OCI-LY1 (cell line): ENCODE data around the gene TLE5.

ENCODE experiments used
- H2AFZ ChIP-seq: fragments of 200-600 bp; sonication (generic), shearing (Covaris generic); 2 replicates; pipeline ENCODE4 v1.6.0; 2014; ENCODE audit warnings: antibody characterized with exemption, mild to moderate bottlenecking, low read length
- H3F3A ChIP-seq: fragments of 200-600 bp; sonication (generic), shearing (Covaris generic); 2 replicates; pipeline ENCODE4 v1.6.0; 2014; ENCODE audit warnings: mild to moderate bottlenecking, antibody characterized with exemption, low read length, moderate library complexity; ENCODE audit not compliant: insufficient read depth
- H3K27ac ChIP-seq: fragments of 200-600 bp; sonication (generic); 2 replicates; pipeline ENCODE4 v1.5.1; 2014; ENCODE audit warnings: low read length, mixed run types, mild to moderate bottlenecking, low read depth; ENCODE audit not compliant: poor library complexity, severe bottlenecking
- H3K27me3 ChIP-seq: fragments of 200-600 bp; sonication (generic); 2 replicates; pipeline ENCODE4 v1.6.0; 2014; ENCODE audit warnings: antibody characterized with exemption, mild to moderate bottlenecking, low read length, moderate library complexity; ENCODE audit not compliant: insufficient read depth
- H3K36me3 ChIP-seq: fragments of 200-600 bp; sonication (generic); 2 replicates; pipeline ENCODE4 v1.6.1; 2014; ENCODE audit warnings: mild to moderate bottlenecking, antibody characterized with exemption, low read length, moderate library complexity, mixed read lengths; ENCODE audit not compliant: insufficient read depth
- H3K4me1 ChIP-seq: fragments of 200-600 bp; sonication (generic); 2 replicates; pipeline ENCODE4 v1.5.1; 2014; ENCODE audit warnings: mild to moderate bottlenecking, low read length, moderate library complexity; ENCODE audit not compliant: insufficient read depth, severe bottlenecking
- H3K4me2 ChIP-seq: fragments of 200-600 bp; sonication (generic), shearing (Covaris generic); 2 replicates; pipeline ENCODE4 v1.6.1; 2014; ENCODE audit warnings: low read length
- H3K4me3 ChIP-seq: fragments of 200-600 bp; sonication (generic); 2 replicates; pipeline ENCODE4 v1.5.1; 2014; ENCODE audit warnings: low read length, low read depth, mild to moderate bottlenecking, mixed read lengths; ENCODE audit not compliant: poor library complexity, severe bottlenecking
- H3K79me2 ChIP-seq: fragments of 200-600 bp; shearing (Covaris generic); 2 replicates; pipeline ENCODE4 v1.6.1; 2016; ENCODE audit warnings: mixed run types, low read length, mixed read lengths; ENCODE audit not compliant: insufficient read depth
- H3K9ac ChIP-seq: fragments of 200-600 bp; sonication (generic), shearing (Covaris generic); 2 replicates; pipeline ENCODE4 v1.6.1; 2014; ENCODE audit warnings: mild to moderate bottlenecking, low read length, mixed read lengths
- H3K9me2 ChIP-seq: fragments of 200-600 bp; sonication (generic), shearing (Covaris generic); 2 replicates; pipeline ENCODE4 v1.6.1; 2014; ENCODE audit warnings: low read depth, mild to moderate bottlenecking, low read length, mixed read lengths
- H3K9me3 ChIP-seq: fragments of 200-600 bp; shearing (Covaris generic); 2 replicates; pipeline ENCODE4 v1.6.1; 2014; ENCODE audit warnings: low read length, mixed read lengths
- H4K20me1 ChIP-seq: fragments of 200-600 bp; sonication (generic), shearing (Covaris generic); 2 replicates; pipeline ENCODE4 v1.6.0; 2016; ENCODE audit warnings: mild to moderate bottlenecking, low read length; ENCODE audit not compliant: insufficient read depth
- EZH2 ChIP-seq: fragments of 200-600 bp; sonication (generic), shearing (Covaris generic); IDR thresholded peaks from 2 replicates; pipeline ENCODE4 v1.8.0; 2017; ENCODE audit warnings: borderline replicate concordance, mixed run types, mild to moderate bottlenecking, antibody characterized with exemption, low read length, moderate library complexity, mixed read lengths
- TF ChIP-seq, protein P1 (sequence below): fragments of 200-600 bp; sonication (generic), shearing (Covaris generic); IDR thresholded peaks from 2 replicates; pipeline ENCODE4 v1.5.1; 2017; ENCODE audit warnings: mild to moderate bottlenecking, antibody characterized with exemption, low read length, moderate library complexity, mixed read lengths

Gene TLE5

DNA sequence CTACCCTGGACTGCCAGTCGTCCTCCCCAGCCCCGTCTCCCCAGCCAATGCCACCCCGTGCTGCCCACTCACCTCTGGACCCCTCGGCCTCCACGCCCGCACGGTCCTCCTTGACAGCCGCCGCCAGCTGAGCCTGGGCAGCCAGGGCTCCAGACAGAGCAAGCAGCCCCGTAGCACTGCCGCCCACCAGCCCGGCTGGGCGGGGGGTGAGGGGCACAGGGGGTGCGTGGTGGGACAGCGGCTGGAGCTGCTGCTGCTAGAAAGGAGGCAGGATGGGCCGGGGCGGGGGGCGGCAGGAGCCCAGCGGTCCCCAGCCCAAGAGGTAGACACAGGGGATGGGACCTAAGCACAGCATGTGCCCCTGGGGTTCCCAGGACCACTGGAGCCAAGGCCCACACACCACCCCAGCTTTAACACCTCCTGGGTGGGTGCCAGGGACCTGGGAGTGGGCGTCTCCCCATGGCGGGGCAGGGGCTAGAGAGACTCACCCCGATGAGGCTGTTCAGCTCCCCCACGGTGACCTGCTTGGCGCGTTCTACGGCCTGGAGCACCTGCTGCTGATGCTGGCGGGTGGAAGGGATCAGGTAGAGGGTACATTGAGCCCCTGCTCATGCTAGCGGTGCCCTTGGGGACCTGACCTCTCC is 43.0 kb downstream of the TLE5 start:
- no peaks in the 10 kb centered on the region for H3K4me1 ChIP-seq
- H3F3A ChIP-seq = no peaks in the 10 kb centered on the region
- no peak for TF ChIP-seq EZH2
- TF ChIP-seq, protein P1, sequence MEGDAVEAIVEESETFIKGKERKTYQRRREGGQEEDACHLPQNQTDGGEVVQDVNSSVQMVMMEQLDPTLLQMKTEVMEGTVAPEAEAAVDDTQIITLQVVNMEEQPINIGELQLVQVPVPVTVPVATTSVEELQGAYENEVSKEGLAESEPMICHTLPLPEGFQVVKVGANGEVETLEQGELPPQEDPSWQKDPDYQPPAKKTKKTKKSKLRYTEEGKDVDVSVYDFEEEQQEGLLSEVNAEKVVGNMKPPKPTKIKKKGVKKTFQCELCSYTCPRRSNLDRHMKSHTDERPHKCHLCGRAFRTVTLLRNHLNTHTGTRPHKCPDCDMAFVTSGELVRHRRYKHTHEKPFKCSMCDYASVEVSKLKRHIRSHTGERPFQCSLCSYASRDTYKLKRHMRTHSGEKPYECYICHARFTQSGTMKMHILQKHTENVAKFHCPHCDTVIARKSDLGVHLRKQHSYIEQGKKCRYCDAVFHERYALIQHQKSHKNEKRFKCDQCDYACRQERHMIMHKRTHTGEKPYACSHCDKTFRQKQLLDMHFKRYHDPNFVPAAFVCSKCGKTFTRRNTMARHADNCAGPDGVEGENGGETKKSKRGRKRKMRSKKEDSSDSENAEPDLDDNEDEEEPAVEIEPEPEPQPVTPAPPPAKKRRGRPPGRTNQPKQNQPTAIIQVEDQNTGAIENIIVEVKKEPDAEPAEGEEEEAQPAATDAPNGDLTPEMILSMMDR = no peak
- H2AFZ ChIP-seq = no peak overlapping the region
- H3K9me2 ChIP-seq = no peaks in the 10 kb centered on the region
- H3K4me2 ChIP-seq = no peak overlapping the region
- no peaks in the 10 kb centered on the region for H3K36me3 ChIP-seq
- H3K79me2 ChIP-seq = no peaks in the 10 kb centered on the region
- H3K9ac ChIP-seq = no peak overlapping the region
- H3K27me3 ChIP-seq = peaks cover 7% of the 10 kb centered on the region; the same call in 1 of the 2 replicates
- no peak overlapping the region for H3K27ac ChIP-seq
- H4K20me1 ChIP-seq = no peaks in the 10 kb centered on the region
- H3K9me3 ChIP-seq = no peaks in the 10 kb centered on the region
- no peak overlapping the region for H3K4me3 ChIP-seq

DNA sequence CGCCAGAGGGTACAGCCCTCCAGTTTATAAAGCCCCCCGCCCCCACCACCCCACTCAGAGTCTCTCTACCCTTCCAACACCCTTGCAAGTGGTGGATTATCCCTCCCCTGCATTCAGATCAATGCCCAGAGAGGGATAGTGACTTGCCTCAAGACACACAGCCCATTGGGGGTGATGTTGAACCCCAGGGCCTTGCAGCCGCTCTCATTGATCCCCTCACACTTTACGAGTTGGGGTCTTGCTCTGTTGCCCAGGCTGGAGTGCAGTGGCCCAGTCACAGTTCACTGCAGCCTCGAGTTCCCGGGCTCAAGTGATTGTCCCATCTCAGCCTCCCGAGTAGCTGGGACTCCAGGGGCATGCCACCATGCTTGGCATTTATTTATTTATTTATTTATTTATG is 44.4 kb downstream of the TLE5 start:
- Histone ChIP-seq H3K4me3 (no peak overlapping the region), H3K79me2 (no peaks in the 10 kb centered on the region), H3K9me2 (no peaks in the 10 kb centered on the region), H4K20me1 (no peaks in the 10 kb centered on the region), H3F3A (no peaks in the 10 kb centered on the region), H3K4me2 (no peak overlapping the region), H3K4me1 (no peaks in the 10 kb centered on the region), H3K27me3 (peaks cover 7% of the 10 kb centered on the region; the same call in 1 of the 2 replicates), H3K9me3 (no peaks in the 10 kb centered on the region), H3K27ac (no peak overlapping the region), H2AFZ (no peak overlapping the region), H3K36me3 (no peaks in the 10 kb centered on the region), H3K9ac (no peak overlapping the region)
- TF ChIP-seq, protein P1 = no peak
- no peak for TF ChIP-seq EZH2

DNA sequence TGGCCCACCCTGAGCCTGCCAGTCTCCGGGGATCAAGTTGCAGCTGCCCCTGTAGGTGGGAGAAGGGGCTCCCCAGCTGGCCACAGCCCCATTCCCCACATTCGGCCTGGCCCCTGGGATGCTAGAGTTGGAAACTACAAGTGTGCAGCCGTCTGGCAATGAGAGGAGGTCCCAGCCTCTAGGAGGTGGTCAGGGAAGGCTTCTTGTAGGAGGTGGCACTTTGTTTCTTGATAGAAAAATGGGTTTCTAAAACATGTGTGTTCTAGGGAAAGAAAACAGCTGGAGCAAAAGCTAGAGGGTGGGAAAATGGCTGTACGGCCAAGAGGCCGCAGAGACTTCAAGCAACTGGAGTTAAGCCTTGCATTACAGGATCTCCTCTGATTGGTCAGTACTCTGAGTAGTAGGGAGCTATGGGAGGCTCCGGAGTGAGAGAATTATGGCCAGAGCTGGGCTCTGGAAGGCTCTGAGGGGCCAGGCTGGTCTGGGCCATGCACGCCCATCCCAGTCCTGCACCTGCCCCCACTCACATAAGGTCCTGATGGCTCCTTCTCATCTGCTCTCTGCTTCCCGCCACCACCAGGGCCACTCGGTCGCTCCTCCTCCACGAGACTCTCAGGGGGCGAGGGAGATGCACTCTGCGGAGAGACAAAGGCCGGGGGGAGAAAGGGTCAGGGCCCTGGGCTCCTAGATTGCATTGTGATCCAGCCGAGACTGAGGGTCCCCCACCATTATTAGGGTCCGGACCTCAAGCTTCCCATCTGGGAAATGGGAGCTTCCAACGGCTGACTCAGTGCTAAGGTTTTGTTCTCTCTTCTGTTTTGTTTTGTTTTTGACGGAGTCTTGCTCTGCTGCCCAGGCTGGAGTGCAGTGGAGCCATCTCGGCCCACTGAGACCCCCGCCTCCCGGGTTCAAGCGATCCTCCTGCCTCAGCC is 46.9 kb downstream of the TLE5 start:
- H3K79me2 ChIP-seq = no peaks in the 10 kb centered on the region
- H2AFZ ChIP-seq = no peak overlapping the region
- H3K9me3 ChIP-seq = no peaks in the 10 kb centered on the region
- H3F3A ChIP-seq = no peaks in the 10 kb centered on the region
- no peaks in the 10 kb centered on the region for H3K4me1 ChIP-seq
- H3K4me3 ChIP-seq = no peak overlapping the region
- H3K4me2 ChIP-seq = no peak overlapping the region
- peaks cover 7% of the 10 kb centered on the region; the same call in 1 of the 2 replicates for H3K27me3 ChIP-seq
- no peaks in the 10 kb centered on the region for H3K9me2 ChIP-seq
- no peak overlapping the region for H3K27ac ChIP-seq
- H3K36me3 ChIP-seq = no peaks in the 10 kb centered on the region
- no peak overlapping the region for H3K9ac ChIP-seq
- TF ChIP-seq EZH2 = no peak
- TF ChIP-seq, protein P1 = no peak
- no peaks in the 10 kb centered on the region for H4K20me1 ChIP-seq
